Keratinocyte (primary cell): ENCODE measurements around the gene RCN2.

Source experiments
- CTCF ChIP-seq, 3 experiments: IDR thresholded peaks in 1 of 3; conservative IDR thresholded peaks in 1 of 3; optimal IDR thresholded peaks in 1 of 3; 2 replicates in 2 of 3; 3 replicates in 1 of 3; pipeline versions ENCODE3 to v1.5.1; 2011; ENCODE audit warnings: low read length in 3 of 3, mild to moderate bottlenecking in 3 of 3, moderate library complexity in 2 of 3, control low read depth in 1 of 3, inconsistent platforms in 1 of 3; ENCODE audit not compliant: insufficient read depth in 2 of 3; ENCODE audit errors: extremely low read depth in 1 of 3
- EZH2 ChIP-seq: IDR thresholded peaks from one replicate; pipeline ENCODE4 v1.6.1; 2012; ENCODE audit warnings: inconsistent platforms, mild to moderate bottlenecking, low read length, moderate library complexity

- TF ChIP-seq CTCF (optimal IDR thresholded peaks at IDR 0.05 in 1 of 3, IDR thresholded peaks at IDR 0.05 in 1 of 3, conservative IDR thresholded peaks at IDR 0.05 in 1 of 3; ENCODE audit: extremely low read depth in 1 of 3, insufficient read depth in 2 of 3, low read length in 3 of 3) (no peak), EZH2 (no peak)
Measured at GRCh38 chr15:76916369-76916768, 15.2 kb upstream of the RCN2 start.
